Measurements from ENCODE around the gene CDIP1. TPM values are rescaled to one million over a fixed set of nuclear protein-coding genes. Genes with fewer than 3 reads are reported as not detected.
A peak's percentile ranks its signal among the peaks of the same experiment; 100 is the strongest.

Gene CDIP1
- total RNA-seq, 1 experiment from 2014 or later = 21.8 TPM

GRCh38 chr16:4515611-4516233 is 22.9 kb downstream of the CDIP1 start:
- DNase-seq (ENCODE audit: low read depth) = no peak

- DNase-seq (ENCODE audit: low read depth) = no peak
Observed at GRCh38 chr16:4514606-4515005, 24.0 kb downstream of the CDIP1 start.

- DNase-seq (ENCODE audit: low read depth) = no peak
Observed at GRCh38 chr16:4513881-4514280, 24.7 kb downstream of the CDIP1 start.

GRCh38 chr16:4513086-4513860 is 25.3 kb downstream of the CDIP1 start:
- DNase-seq (ENCODE audit: low read depth) = no peak

GRCh38 chr16:4512473-4512872 is 26.1 kb downstream of the CDIP1 start:
- DNase-seq (ENCODE audit: low read depth) = no peak

- peak; percentile 57 for DNase-seq (ENCODE audit: low read depth)
Observed at GRCh38 chr16:4511441-4512082, 27.0 kb downstream of the CDIP1 start.

- no peak for DNase-seq (ENCODE audit: low read depth)
Observed at GRCh38 chr16:4510747-4511426, 27.7 kb downstream of the CDIP1 start.

GRCh38 chr16:4510131-4510530 is 28.4 kb downstream of the CDIP1 start:
- DNase-seq (ENCODE audit: low read depth) = no peak

GRCh38 chr16:4509420-4509819 is 29.2 kb downstream of the CDIP1 start:
- DNase-seq (ENCODE audit: low read depth) = no peak

- DNase-seq (ENCODE audit: low read depth) = no peak
Observed at GRCh38 chr16:4508806-4509205, 29.8 kb downstream of the CDIP1 start.

- DNase-seq (ENCODE audit: low read depth) = no peak
Observed at GRCh38 chr16:4507588-4508345, 30.8 kb downstream of the CDIP1 start.

- DNase-seq (ENCODE audit: low read depth) = peak; percentile 52
Observed at GRCh38 chr16:4506450-4506849, 32.1 kb downstream of the CDIP1 start.

- DNase-seq (ENCODE audit: low read depth) = no peak
Observed at GRCh38 chr16:4505356-4506147, 33.0 kb downstream of the CDIP1 start.

- DNase-seq (ENCODE audit: low read depth) = no peak
Observed at GRCh38 chr16:4501071-4501478, 37.5 kb downstream of the CDIP1 start.

- peak; percentile 82 for DNase-seq (ENCODE audit: low read depth)
Observed at GRCh38 chr16:4500272-4500671, 38.3 kb downstream of the CDIP1 start.

GRCh38 chr16:4499196-4499555 is 39.4 kb downstream of the CDIP1 start:
- DNase-seq (ENCODE audit: low read depth) = no peak

- no peak for DNase-seq (ENCODE audit: low read depth)
Observed at GRCh38 chr16:4498546-4499195, 39.9 kb downstream of the CDIP1 start.

- DNase-seq (ENCODE audit: low read depth) = peak; percentile 71
Observed at GRCh38 chr16:4496305-4496704, 42.3 kb downstream of the CDIP1 start.

GRCh38 chr16:4495766-4496165 is 42.8 kb downstream of the CDIP1 start:
- peak; percentile 41 for DNase-seq (ENCODE audit: low read depth)
